GM23338 (cell line): ENCODE data around the gene RGS3. TPM values are rescaled to one million over a fixed set of nuclear protein-coding genes. Genes with fewer than 3 reads are reported as not detected.

Experiments
- ATAC-seq: fragments of 200-7000 bp; cut with Tn5 transposase; 3 replicates; pipeline ENCODE4 v1.9.1; 2020
- DNase-seq: peaks from one replicate; pipeline ENCODE4 v3.0.0-alpha.2; 2015; ENCODE audit warnings: low spot score
- H2AFZ ChIP-seq: fragments of 200-600 bp; sonication (generic); 2 replicates; pipeline ENCODE4 v1.8.0; 2016; ENCODE audit warnings: antibody characterized with exemption, mild to moderate bottlenecking, moderate library complexity
- H3F3A ChIP-seq: fragments of 200-600 bp; sonication (generic); replicated peaks from 2 replicates; pipeline ENCODE4 v1.8.0; 2017; ENCODE audit warnings: antibody characterized with exemption, mixed run types, low read depth
- H3K27ac ChIP-seq: fragments of 200-600 bp; sonication (generic); 2 replicates; pipeline ENCODE4 v1.6.1; 2016; ENCODE audit warnings: low read depth
- H3K27me3 ChIP-seq: fragments of 200-600 bp; sonication (generic); 2 replicates; pipeline ENCODE4 v1.8.0; 2016; ENCODE audit warnings: mild to moderate bottlenecking, mixed run types, moderate library complexity; ENCODE audit not compliant: insufficient read depth
- H3K36me3 ChIP-seq: fragments of 200-600 bp; sonication (generic); 2 replicates; pipeline ENCODE4 v1.8.0; 2016; ENCODE audit warnings: mild to moderate bottlenecking; ENCODE audit not compliant: insufficient read depth
- H3K4me1 ChIP-seq: fragments of 200-600 bp; sonication (generic); 2 replicates; pipeline ENCODE4 v1.8.0; 2016; ENCODE audit warnings: mild to moderate bottlenecking, moderate library complexity; ENCODE audit not compliant: insufficient read depth
- H3K4me2 ChIP-seq: fragments of 200-600 bp; sonication (generic); 2 replicates; pipeline ENCODE4 v1.7.1; 2017; ENCODE audit warnings: mixed run types
- H3K4me3 ChIP-seq: fragments of 200-600 bp; sonication (generic); 2 replicates; pipeline ENCODE4 v1.6.1; 2016; ENCODE audit warnings: mixed run types
- H3K79me2 ChIP-seq: fragments of 200-600 bp; sonication (generic); replicated peaks from 2 replicates; pipeline ENCODE4 v1.8.0; 2017; ENCODE audit warnings: mild to moderate bottlenecking; ENCODE audit not compliant: insufficient read depth
- H3K9me2 ChIP-seq: fragments of 200-600 bp; sonication (generic); 2 replicates; pipeline ENCODE4 v1.8.0; 2017; ENCODE audit not compliant: insufficient read depth
- H4K20me1 ChIP-seq: fragments of 200-600 bp; sonication (generic); replicated peaks from 2 replicates; pipeline ENCODE4 v1.8.0; 2017; ENCODE audit warnings: mild to moderate bottlenecking; ENCODE audit not compliant: insufficient read depth
- H3K27ac Mint-ChIP-seq: 2 replicates; pipeline ENCODE4 v1.8.0; 2020; ENCODE audit warnings: inconsistent platforms, mild to moderate bottlenecking, moderate library complexity, mixed read lengths
- H3K27me3 Mint-ChIP-seq: 3 replicates; pipeline ENCODE4 v1.8.0; 2022; ENCODE audit warnings: low read depth, mild to moderate bottlenecking, moderate library complexity, mixed read lengths, inconsistent platforms; ENCODE audit not compliant: insufficient read depth, poor library complexity
- H3K36me3 Mint-ChIP-seq: 3 replicates; pipeline ENCODE4 v1.8.0; 2021; ENCODE audit warnings: low read depth, mild to moderate bottlenecking, inconsistent platforms, moderate library complexity, mixed read lengths
- H3K4me1 Mint-ChIP-seq: 3 replicates; pipeline ENCODE4 v1.8.0; 2020; ENCODE audit warnings: mild to moderate bottlenecking, inconsistent platforms, mixed read lengths
- H3K4me3 Mint-ChIP-seq: 3 replicates; pipeline ENCODE4 v1.8.0; 2021; ENCODE audit warnings: moderate library complexity, mild to moderate bottlenecking, inconsistent platforms, mixed read lengths
- H3K9me3 Mint-ChIP-seq: 3 replicates; pipeline ENCODE4 v1.8.0; 2020; ENCODE audit warnings: moderate library complexity, mild to moderate bottlenecking, inconsistent platforms, mixed read lengths
- CREB1 ChIP-seq: fragments of 250-450 bp; sonication (Bioruptor Pico); IDR thresholded peaks from 2 replicates; pipeline ENCODE4 v1.5.0; 2020; ENCODE audit warnings: low read depth, mild to moderate bottlenecking, moderate library complexity
- CTCF ChIP-seq, 2 experiments: fragments of 200-600 bp in 1 of 2; sonication (generic) in 1 of 2; conservative IDR thresholded peaks; 2 replicates each; pipeline versions ENCODE4 v1.5.1 to v1.6.1; 2016 to 2017; ENCODE audit warnings: antibody characterized with exemption in 2 of 2, low read depth in 2 of 2, mild to moderate bottlenecking in 2 of 2, moderate library complexity in 1 of 2
- ETS1 ChIP-seq: IDR thresholded peaks from 2 replicates; pipeline ENCODE4 v1.6.1; 2016; ENCODE audit warnings: antibody characterized with exemption
- EZH2 ChIP-seq: fragments of 200-600 bp; sonication (generic); IDR thresholded peaks from one replicate; pipeline ENCODE4 v1.8.0; 2017; ENCODE audit warnings: antibody characterized with exemption, mild to moderate bottlenecking, low read depth; ENCODE audit not compliant: unreplicated experiment
- JUNB ChIP-seq: IDR thresholded peaks from one replicate; pipeline ENCODE4 v1.6.1; 2016; ENCODE audit warnings: antibody characterized with exemption; ENCODE audit not compliant: unreplicated experiment
- REST ChIP-seq: IDR thresholded peaks from one replicate; pipeline ENCODE4 v1.6.1; 2018; ENCODE audit warnings: antibody characterized with exemption; ENCODE audit not compliant: unreplicated experiment
- STAT1 ChIP-seq: IDR thresholded peaks from one replicate; pipeline ENCODE4 v1.6.1; 2016; ENCODE audit warnings: antibody characterized with exemption; ENCODE audit not compliant: unreplicated experiment
- ZNF114 ChIP-seq: fragments of 250-450 bp; sonication (Bioruptor Pico); IDR thresholded peaks from 2 replicates; pipeline ENCODE4 v1.5.0; 2020; ENCODE audit warnings: mild to moderate bottlenecking, moderate library complexity
- ZNF331 ChIP-seq: fragments of 250-450 bp; sonication (Bioruptor Pico); IDR thresholded peaks from 2 replicates; pipeline ENCODE4 v1.5.0; 2020; ENCODE audit warnings: low read depth, mild to moderate bottlenecking, moderate library complexity
- polyA plus RNA-seq: library from polyadenylated mRNA; unstranded; fragments of >200 nt; fragmentation: Nextera tagmentation; extraction: Ambion mirVana; gene quantifications from 2 replicates; pipeline ENCODE4 v1.2.1, GENCODE V29; 2016
- total RNA-seq: library from RNA; depleted of rRNA; stranded (reverse); fragments of >200 nt; shearing (Covaris generic); gene quantifications from 2 replicates; pipeline ENCODE4 v1.2.3, GENCODE V29; 2014
- TF ChIP-seq, protein P1 (sequence below): fragments of 250-450 bp; sonication (Bioruptor Pico); IDR thresholded peaks from 2 replicates; pipeline ENCODE4 v1.5.0; 2020; ENCODE audit warnings: mild to moderate bottlenecking, moderate library complexity

RGS3 gene
- total and polyA plus RNA-seq, 2 experiments from 2014 or later = 14.2 to 24.3 TPM

GRCh38 chr9:113603048-113603375 is 139.5 kb downstream of the RGS3 start:
- Histone ChIP-seq H3K79me2 (no peaks in the 10 kb centered on the region), H3K9me2 (no peaks in the 10 kb centered on the region), H3F3A (0 out of 2 replicates have a peak, but pooled peaks cover 4% of the 10 kb centered on the region), H4K20me1 (no peaks in the 10 kb centered on the region), H3K27ac (no peak overlapping the region), H3K4me1 (peaks cover 20% of the 10 kb centered on the region), H2AFZ (peak overlapping the region; percentile 95; the same call in 1 of the 2 replicates), H3K27me3 (no peaks in the 10 kb centered on the region), H3K4me3 (no peak overlapping the region), H3K36me3 (no peaks in the 10 kb centered on the region), H3K4me2 (0 out of 2 replicates have a peak overlapping the region, but pooled peaks have one; percentile 67)
- H3K4me1 Mint-ChIP-seq = peaks cover 36% of the 10 kb centered on the region
- no peak overlapping the region for H3K27ac Mint-ChIP-seq
- ATAC-seq = no peak
- H3K27me3 Mint-ChIP-seq = peaks cover 10% of the 10 kb centered on the region
- no peak for TF ChIP-seq EZH2
- no peak for TF ChIP-seq JUNB
- no peak overlapping the region for H3K4me3 Mint-ChIP-seq
- no peak for DNase-seq
- H3K9me3 Mint-ChIP-seq = no peaks in the 10 kb centered on the region
- no peaks in the 10 kb centered on the region for H3K36me3 Mint-ChIP-seq

- no peaks in the 10 kb centered on the region for H3K79me2 ChIP-seq
- H3K9me3 Mint-ChIP-seq = no peaks in the 10 kb centered on the region
- H3K27ac Mint-ChIP-seq = no peak overlapping the region
- peaks cover 10% of the 10 kb centered on the region for H3K27me3 Mint-ChIP-seq
- 0 out of 2 replicates have a peak, but pooled peaks cover 4% of the 10 kb centered on the region for H3F3A ChIP-seq
- no peak overlapping the region for H3K4me3 Mint-ChIP-seq
- H3K4me2 ChIP-seq = no peak overlapping the region
- DNase-seq = no peak
- no peak overlapping the region for H3K4me3 ChIP-seq
- H3K4me1 ChIP-seq = peaks cover 20% of the 10 kb centered on the region
- peaks cover 36% of the 10 kb centered on the region for H3K4me1 Mint-ChIP-seq
- H2AFZ ChIP-seq = no peak overlapping the region
- H3K9me2 ChIP-seq = no peaks in the 10 kb centered on the region
- no peak for ATAC-seq
- no peaks in the 10 kb centered on the region for H3K36me3 Mint-ChIP-seq
- H4K20me1 ChIP-seq = no peaks in the 10 kb centered on the region
- no peaks in the 10 kb centered on the region for H3K36me3 ChIP-seq
- no peaks in the 10 kb centered on the region for H3K27me3 ChIP-seq
- no peak overlapping the region for H3K27ac ChIP-seq
- TF ChIP-seq CREB1 (CRISPR knock-in tag) (no peak), ETS1 (no peak), ZNF331 (CRISPR knock-in tag) (no peak), REST (no peak), ZNF114 (no peak), CTCF (conservative IDR thresholded peaks at IDR 0.05; ENCODE audit: low read depth in 2 of 2) (no peak), STAT1 (no peak), JUNB (no peak)
- TF ChIP-seq, protein P1, sequence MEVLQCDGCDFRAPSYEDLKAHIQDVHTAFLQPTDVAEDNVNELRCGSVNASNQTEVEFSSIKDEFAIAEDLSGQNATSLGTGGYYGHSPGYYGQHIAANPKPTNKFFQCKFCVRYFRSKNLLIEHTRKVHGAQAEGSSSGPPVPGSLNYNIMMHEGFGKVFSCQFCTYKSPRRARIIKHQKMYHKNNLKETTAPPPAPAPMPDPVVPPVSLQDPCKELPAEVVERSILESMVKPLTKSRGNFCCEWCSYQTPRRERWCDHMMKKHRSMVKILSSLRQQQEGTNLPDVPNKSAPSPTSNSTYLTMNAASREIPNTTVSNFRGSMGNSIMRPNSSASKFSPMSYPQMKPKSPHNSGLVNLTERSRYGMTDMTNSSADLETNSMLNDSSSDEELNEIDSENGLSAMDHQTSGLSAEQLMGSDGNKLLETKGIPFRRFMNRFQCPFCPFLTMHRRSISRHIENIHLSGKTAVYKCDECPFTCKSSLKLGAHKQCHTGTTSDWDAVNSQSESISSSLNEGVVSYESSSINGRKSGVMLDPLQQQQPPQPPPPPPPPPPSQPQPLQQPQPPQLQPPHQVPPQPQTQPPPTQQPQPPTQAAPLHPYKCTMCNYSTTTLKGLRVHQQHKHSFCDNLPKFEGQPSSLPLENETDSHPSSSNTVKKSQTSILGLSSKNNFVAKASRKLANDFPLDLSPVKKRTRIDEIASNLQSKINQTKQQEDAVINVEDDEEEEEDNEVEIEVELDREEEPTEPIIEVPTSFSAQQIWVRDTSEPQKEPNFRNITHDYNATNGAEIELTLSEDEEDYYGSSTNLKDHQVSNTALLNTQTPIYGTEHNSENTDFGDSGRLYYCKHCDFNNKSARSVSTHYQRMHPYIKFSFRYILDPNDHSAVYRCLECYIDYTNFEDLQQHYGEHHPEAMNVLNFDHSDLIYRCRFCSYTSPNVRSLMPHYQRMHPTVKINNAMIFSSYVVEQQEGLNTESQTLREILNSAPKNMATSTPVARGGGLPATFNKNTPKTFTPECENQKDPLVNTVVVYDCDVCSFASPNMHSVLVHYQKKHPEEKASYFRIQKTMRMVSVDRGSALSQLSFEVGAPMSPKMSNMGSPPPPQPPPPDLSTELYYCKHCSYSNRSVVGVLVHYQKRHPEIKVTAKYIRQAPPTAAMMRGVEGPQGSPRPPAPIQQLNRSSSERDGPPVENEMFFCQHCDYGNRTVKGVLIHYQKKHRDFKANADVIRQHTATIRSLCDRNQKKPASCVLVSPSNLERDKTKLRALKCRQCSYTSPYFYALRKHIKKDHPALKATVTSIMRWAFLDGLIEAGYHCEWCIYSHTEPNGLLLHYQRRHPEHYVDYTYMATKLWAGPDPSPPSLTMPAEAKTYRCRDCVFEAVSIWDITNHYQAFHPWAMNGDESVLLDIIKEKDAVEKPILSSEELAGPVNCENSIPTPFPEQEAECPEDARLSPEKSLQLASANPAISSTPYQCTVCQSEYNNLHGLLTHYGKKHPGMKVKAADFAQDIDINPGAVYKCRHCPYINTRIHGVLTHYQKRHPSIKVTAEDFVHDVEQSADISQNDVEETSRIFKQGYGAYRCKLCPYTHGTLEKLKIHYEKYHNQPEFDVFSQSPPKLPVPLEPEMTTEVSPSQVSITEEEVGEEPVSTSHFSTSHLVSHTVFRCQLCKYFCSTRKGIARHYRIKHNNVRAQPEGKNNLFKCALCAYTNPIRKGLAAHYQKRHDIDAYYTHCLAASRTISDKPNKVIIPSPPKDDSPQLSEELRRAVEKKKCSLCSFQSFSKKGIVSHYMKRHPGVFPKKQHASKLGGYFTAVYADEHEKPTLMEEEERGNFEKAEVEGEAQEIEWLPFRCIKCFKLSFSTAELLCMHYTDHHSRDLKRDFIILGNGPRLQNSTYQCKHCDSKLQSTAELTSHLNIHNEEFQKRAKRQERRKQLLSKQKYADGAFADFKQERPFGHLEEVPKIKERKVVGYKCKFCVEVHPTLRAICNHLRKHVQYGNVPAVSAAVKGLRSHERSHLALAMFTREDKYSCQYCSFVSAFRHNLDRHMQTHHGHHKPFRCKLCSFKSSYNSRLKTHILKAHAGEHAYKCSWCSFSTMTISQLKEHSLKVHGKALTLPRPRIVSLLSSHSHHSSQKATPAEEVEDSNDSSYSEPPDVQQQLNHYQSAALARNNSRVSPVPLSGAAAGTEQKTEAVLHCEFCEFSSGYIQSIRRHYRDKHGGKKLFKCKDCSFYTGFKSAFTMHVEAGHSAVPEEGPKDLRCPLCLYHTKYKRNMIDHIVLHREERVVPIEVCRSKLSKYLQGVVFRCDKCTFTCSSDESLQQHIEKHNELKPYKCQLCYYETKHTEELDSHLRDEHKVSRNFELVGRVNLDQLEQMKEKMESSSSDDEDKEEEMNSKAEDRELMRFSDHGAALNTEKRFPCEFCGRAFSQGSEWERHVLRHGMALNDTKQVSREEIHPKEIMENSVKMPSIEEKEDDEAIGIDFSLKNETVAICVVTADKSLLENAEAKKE (CRISPR knock-in tag) = no peak
Observed at GRCh38 chr9:113603773-113604172, 140.2 kb downstream of the RGS3 start.
